Esophagus squamous epithelium (tissue), 5 donors: ENCODE data around the gene DAPL1. TPM values are rescaled to one million over a fixed set of nuclear protein-coding genes. Genes with fewer than 3 reads are reported as not detected.

ENCODE experiments used
- DNase-seq: peaks from one replicate; lab custom pipeline; 2025; lab: John Stamatoyannopoulos, UW
- H3K27ac ChIP-seq, 4 donors: fragments of 200-600 bp; sonication (generic); one replicate each; pipeline ENCODE4 v1.5.1; 2016 to 2019; ENCODE audit warnings: mild to moderate bottlenecking in 1 of 4
- H3K27me3 ChIP-seq, 4 donors: fragments of 200-600 bp; sonication (generic); 1 replicate in 3 of 4; 2 replicates in 1 of 4; pipeline versions ENCODE4 v1.5.1 to v1.6.0; 2017 to 2021; ENCODE audit warnings: antibody characterized with exemption in 1 of 4
- H3K36me3 ChIP-seq, 3 donors: fragments of 200-600 bp; sonication (generic); one replicate each; pipeline ENCODE4 v1.5.1; 2016 to 2019
- H3K4me1 ChIP-seq, 3 donors: fragments of 200-600 bp; sonication (generic); one replicate each; pipeline ENCODE4 v1.5.1; 2017 to 2019
- H3K4me3 ChIP-seq, 4 donors: fragments of 200-600 bp; sonication (generic); 1 replicate in 3 of 4; 2 replicates in 1 of 4; pipeline ENCODE4 v1.5.1; 2016 to 2019; ENCODE audit warnings: mild to moderate bottlenecking in 2 of 4, moderate library complexity in 1 of 4
- H3K9me3 ChIP-seq, 3 donors: fragments of 200-600 bp; sonication (generic); one replicate each; pipeline ENCODE4 v1.5.1; 2016 to 2019
- POLR2A ChIP-seq, 4 donors: fragments of 450-650 bp; IDR thresholded peaks; one replicate each; pipeline ENCODE4 v1.6.1; 2017; ENCODE audit warnings: antibody characterized with exemption in 4 of 4, mild to moderate bottlenecking in 4 of 4, moderate library complexity in 3 of 4
- WGBS, 2 donors: methylation state at CpG; one replicate each; pipeline ENCODE4 v1.1.5; 2018; 5-methylcytosine and 5-hydroxymethylcytosine counted together
- intact Hi-C: fragments of 100-400 bp; cut with DNase I; formaldehyde crosslinking; loops from one replicate; pipeline ENCODE4 v1.15.0; 2022
- total RNA-seq, 4 donors: library from RNA; depleted of rRNA; stranded (reverse); fragments of >200 nt; gene quantifications; one replicate each; pipeline ENCODE4 v1.1.0, GENCODE V29; 2016
- TF ChIP-seq, protein P1 (sequence below), 6 experiments: fragments of 450-650 bp in 4 of 6; fragments of 200-600 bp in 2 of 6; sonication (generic) in 2 of 6; IDR thresholded peaks; one replicate each; pipeline ENCODE4 v1.5.1; 2016 to 2019; ENCODE audit warnings: antibody characterized with exemption in 6 of 6, mild to moderate bottlenecking in 4 of 6, moderate library complexity in 4 of 6
- donor health status: DM: yes; HTN: yes; CAD: no.

DAPL1 gene
- total RNA-seq, 4 donors from 2014 or later, result 79.3 to 220 (median 186) TPM

DNA sequence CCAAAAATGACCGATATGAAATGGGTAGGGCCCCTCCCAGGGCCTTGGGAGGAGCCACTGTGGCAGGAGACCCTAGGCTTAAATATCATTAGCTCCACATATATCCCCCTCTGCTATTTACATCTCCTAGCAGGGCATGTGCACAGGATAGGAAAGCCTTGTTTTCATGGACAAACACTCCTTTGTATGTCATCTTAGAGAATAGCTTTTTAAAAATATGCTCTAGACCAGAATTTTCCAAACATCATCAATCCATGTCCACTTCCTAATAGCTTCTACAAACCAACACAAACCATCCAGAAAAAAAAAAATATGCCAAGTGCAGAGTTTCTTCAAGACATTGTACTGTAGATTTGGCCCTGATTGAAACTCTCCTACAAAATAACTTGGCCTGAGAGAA, 10.8 kb downstream of the DAPL1 start:
- H3K36me3 ChIP-seq, result peaks cover 0 to 40% (median 4%) of the 10 kb centered on the region in 3 donors
- no peaks in the 10 kb centered on the region for H3K27me3 ChIP-seq
- DNase-seq, result no peak
- H3K4me3 ChIP-seq, result no peak overlapping the region
- 68 to 80% methylated on average over 1 of the region's 1 CpG for WGBS, 2 donors
- H3K4me1 ChIP-seq, result peaks cover 0 to 47% (median 0%) of the 10 kb centered on the region in 3 donors
- H3K27ac ChIP-seq, result no peak overlapping the region
- intact Hi-C loops, result no loop called here
- no peak for TF ChIP-seq POLR2A (IDR thresholded peaks at IDR 0.05)
- TF ChIP-seq, protein P1, sequence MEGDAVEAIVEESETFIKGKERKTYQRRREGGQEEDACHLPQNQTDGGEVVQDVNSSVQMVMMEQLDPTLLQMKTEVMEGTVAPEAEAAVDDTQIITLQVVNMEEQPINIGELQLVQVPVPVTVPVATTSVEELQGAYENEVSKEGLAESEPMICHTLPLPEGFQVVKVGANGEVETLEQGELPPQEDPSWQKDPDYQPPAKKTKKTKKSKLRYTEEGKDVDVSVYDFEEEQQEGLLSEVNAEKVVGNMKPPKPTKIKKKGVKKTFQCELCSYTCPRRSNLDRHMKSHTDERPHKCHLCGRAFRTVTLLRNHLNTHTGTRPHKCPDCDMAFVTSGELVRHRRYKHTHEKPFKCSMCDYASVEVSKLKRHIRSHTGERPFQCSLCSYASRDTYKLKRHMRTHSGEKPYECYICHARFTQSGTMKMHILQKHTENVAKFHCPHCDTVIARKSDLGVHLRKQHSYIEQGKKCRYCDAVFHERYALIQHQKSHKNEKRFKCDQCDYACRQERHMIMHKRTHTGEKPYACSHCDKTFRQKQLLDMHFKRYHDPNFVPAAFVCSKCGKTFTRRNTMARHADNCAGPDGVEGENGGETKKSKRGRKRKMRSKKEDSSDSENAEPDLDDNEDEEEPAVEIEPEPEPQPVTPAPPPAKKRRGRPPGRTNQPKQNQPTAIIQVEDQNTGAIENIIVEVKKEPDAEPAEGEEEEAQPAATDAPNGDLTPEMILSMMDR (IDR thresholded peaks at IDR 0.05), result no peak
- H3K9me3 ChIP-seq, result no peaks in the 10 kb centered on the region

- TF ChIP-seq, protein P1 (IDR thresholded peaks at IDR 0.05), result no peak
- TF ChIP-seq POLR2A (IDR thresholded peaks at IDR 0.05), result no peak
- intact Hi-C loops, result no loop called here
- WGBS, 2 donors, result 71 to 98% methylated on average over 3 to 4 of the region's 4 CpGs
- Histone ChIP-seq H3K27ac (no peak overlapping the region), H3K9me3 (no peaks in the 10 kb centered on the region), H3K4me3 (no peak overlapping the region), H3K27me3 (no peaks in the 10 kb centered on the region), H3K4me1 (peaks cover 0 to 48% (median 0%) of the 10 kb centered on the region in 3 donors), H3K36me3 (peaks cover 0 to 40% (median 4%) of the 10 kb centered on the region in 3 donors)
- DNase-seq, result no peak
Observed at GRCh38 chr2:158806941-158807340, 11.8 kb downstream of the DAPL1 start.

GRCh38 chr2:158808426-158808825, 13.3 kb downstream of the DAPL1 start:
- Histone ChIP-seq H3K4me1 (peaks cover 0 to 46% (median 0%) of the 10 kb centered on the region in 3 donors), H3K27ac (no peak overlapping the region), H3K36me3 (peaks cover 0 to 40% (median 4%) of the 10 kb centered on the region in 3 donors), H3K9me3 (no peaks in the 10 kb centered on the region), H3K27me3 (no peaks in the 10 kb centered on the region), H3K4me3 (no peak overlapping the region)
- TF ChIP-seq, protein P1 (IDR thresholded peaks at IDR 0.05), result no peak
- TF ChIP-seq POLR2A (IDR thresholded peaks at IDR 0.05), result no peak
- 87 to 93% methylated on average over 3 of the region's 3 CpGs for WGBS, 2 donors
- DNase-seq, result no peak
- intact Hi-C loops, result no loop called here

DNA sequence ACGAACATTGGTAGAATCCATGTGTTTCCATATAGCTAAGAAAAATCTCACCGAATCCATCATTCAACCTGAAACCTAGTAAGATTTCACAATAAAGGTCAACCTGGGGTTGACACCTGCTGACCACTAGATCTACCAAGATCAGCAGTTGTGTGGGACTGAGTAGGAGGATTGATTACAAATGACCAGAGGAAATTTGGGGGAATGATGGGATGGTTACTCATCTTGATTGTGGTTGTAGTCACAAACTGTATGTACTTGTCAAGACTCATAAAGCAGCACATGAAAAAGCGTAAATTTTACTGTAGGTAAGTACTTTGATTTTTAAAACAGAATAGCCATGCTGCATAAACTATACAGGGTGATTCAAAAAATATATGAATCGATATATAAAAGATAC, 14.7 kb downstream of the DAPL1 start:
- intact Hi-C loops, result no loop called here
- peak overlapping the region in 1 of 4 donors; percentile 51 for H3K27ac ChIP-seq
- peaks cover 0 to 54% (median 0%) of the 10 kb centered on the region in 3 donors for H3K4me1 ChIP-seq
- 54 to 64% methylated on average over 4 of the region's 4 CpGs for WGBS, 2 donors
- DNase-seq, result no peak
- no peak overlapping the region for H3K4me3 ChIP-seq
- TF ChIP-seq, protein P1 (IDR thresholded peaks at IDR 0.05), result no peak
- TF ChIP-seq POLR2A (IDR thresholded peaks at IDR 0.05), result no peak
- H3K9me3 ChIP-seq, result no peaks in the 10 kb centered on the region
- H3K36me3 ChIP-seq, result peaks cover 0 to 34% (median 4%) of the 10 kb centered on the region in 3 donors
- no peaks in the 10 kb centered on the region for H3K27me3 ChIP-seq

GRCh38 chr2:158810731-158811460, 15.8 kb downstream of the DAPL1 start:
- DNase-seq, result no peak
- Histone ChIP-seq H3K27me3 (no peaks in the 10 kb centered on the region), H3K36me3 (peaks cover 0 to 30% (median 4%) of the 10 kb centered on the region in 3 donors), H3K4me3 (no peak overlapping the region), H3K9me3 (no peaks in the 10 kb centered on the region), H3K27ac (peak overlapping the region in 2 of 4 donors; percentile 51 to 66), H3K4me1 (peaks cover 0 to 65% (median 0%) of the 10 kb centered on the region in 3 donors)
- intact Hi-C loops, result no loop called here
- 23 to 44% methylated on average over 6 of the region's 6 CpGs for WGBS, 2 donors
- TF ChIP-seq, protein P1 (IDR thresholded peaks at IDR 0.05), result no peak
- TF ChIP-seq POLR2A (IDR thresholded peaks at IDR 0.05), result no peak
